WERI-Rb-1 (cell line): ENCODE measurements around the gene ACSS3.

Experiments
- DNase-seq: peaks from one replicate; pipeline ENCODE4 v3.0.0-alpha.2; 2020
- H3K27ac ChIP-seq: fragments of 250-450 bp; sonication (Bioruptor Pico); 2 replicates; pipeline ENCODE4 v1.5.1; 2020; ENCODE audit warnings: mild to moderate bottlenecking, moderate library complexity
- H3K27me3 ChIP-seq: fragments of 250-450 bp; sonication (Bioruptor Pico); 2 replicates; pipeline ENCODE4 v1.5.1; 2021; ENCODE audit warnings: mild to moderate bottlenecking, low read depth, moderate library complexity; ENCODE audit not compliant: insufficient read depth, severe bottlenecking
- H3K36me3 ChIP-seq: fragments of 250-450 bp; sonication (Bioruptor Pico); 2 replicates; pipeline ENCODE4 v1.5.1; 2020; ENCODE audit warnings: mild to moderate bottlenecking, moderate library complexity
- H3K4me3 ChIP-seq: 2 replicates; pipeline ENCODE4 v1.5.1; 2011; ENCODE audit warnings: low read depth, mild to moderate bottlenecking, control low read depth, low read length
- H3K9me3 ChIP-seq: fragments of 250-450 bp; sonication (Bioruptor Pico); 2 replicates; pipeline ENCODE4 v1.5.1; 2021; ENCODE audit warnings: mild to moderate bottlenecking, moderate library complexity; ENCODE audit not compliant: severe bottlenecking
- TF ChIP-seq, protein P1 (sequence below): IDR thresholded peaks from 2 replicates; pipeline ENCODE4 v1.5.1; 2011; ENCODE audit warnings: low read depth, mild to moderate bottlenecking, control low read depth, inconsistent platforms, low read length

ACSS3 gene

GRCh38 chr12:81081726-81082125 is 3.8 kb downstream of the ACSS3 start:
- Histone ChIP-seq H3K36me3 (no peaks in the 10 kb centered on the region), H3K9me3 (no peaks in the 10 kb centered on the region), H3K27ac (no peak overlapping the region), H3K4me3 (no peak overlapping the region), H3K27me3 (no peaks in the 10 kb centered on the region)
- DNase-seq: no peak
- TF ChIP-seq, protein P1, sequence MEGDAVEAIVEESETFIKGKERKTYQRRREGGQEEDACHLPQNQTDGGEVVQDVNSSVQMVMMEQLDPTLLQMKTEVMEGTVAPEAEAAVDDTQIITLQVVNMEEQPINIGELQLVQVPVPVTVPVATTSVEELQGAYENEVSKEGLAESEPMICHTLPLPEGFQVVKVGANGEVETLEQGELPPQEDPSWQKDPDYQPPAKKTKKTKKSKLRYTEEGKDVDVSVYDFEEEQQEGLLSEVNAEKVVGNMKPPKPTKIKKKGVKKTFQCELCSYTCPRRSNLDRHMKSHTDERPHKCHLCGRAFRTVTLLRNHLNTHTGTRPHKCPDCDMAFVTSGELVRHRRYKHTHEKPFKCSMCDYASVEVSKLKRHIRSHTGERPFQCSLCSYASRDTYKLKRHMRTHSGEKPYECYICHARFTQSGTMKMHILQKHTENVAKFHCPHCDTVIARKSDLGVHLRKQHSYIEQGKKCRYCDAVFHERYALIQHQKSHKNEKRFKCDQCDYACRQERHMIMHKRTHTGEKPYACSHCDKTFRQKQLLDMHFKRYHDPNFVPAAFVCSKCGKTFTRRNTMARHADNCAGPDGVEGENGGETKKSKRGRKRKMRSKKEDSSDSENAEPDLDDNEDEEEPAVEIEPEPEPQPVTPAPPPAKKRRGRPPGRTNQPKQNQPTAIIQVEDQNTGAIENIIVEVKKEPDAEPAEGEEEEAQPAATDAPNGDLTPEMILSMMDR: no peak

GRCh38 chr12:81083018-81083417 is 5.1 kb downstream of the ACSS3 start:
- Histone ChIP-seq H3K36me3 (no peaks in the 10 kb centered on the region), H3K27ac (no peak overlapping the region), H3K4me3 (no peak overlapping the region), H3K9me3 (no peaks in the 10 kb centered on the region), H3K27me3 (no peaks in the 10 kb centered on the region)
- no peak for DNase-seq
- TF ChIP-seq, protein P1: no peak

- Histone ChIP-seq H3K36me3 (no peaks in the 10 kb centered on the region), H3K27ac (no peak overlapping the region), H3K9me3 (no peaks in the 10 kb centered on the region), H3K4me3 (no peak overlapping the region), H3K27me3 (no peaks in the 10 kb centered on the region)
- TF ChIP-seq, protein P1: no peak
- DNase-seq: no peak
These were observed 6.1 kb downstream of the ACSS3 start for GRCh38 chr12:81083906-81084513.

- H3K27me3 ChIP-seq: no peaks in the 10 kb centered on the region
- no peaks in the 10 kb centered on the region for H3K9me3 ChIP-seq
- no peaks in the 10 kb centered on the region for H3K36me3 ChIP-seq
- no peak for DNase-seq
- H3K4me3 ChIP-seq: no peak overlapping the region
- TF ChIP-seq, protein P1: no peak
- no peak overlapping the region for H3K27ac ChIP-seq
These were observed 7.0 kb downstream of the ACSS3 start for GRCh38 chr12:81084811-81085350.

GRCh38 chr12:81085832-81086231 is 8.0 kb downstream of the ACSS3 start:
- Histone ChIP-seq H3K4me3 (no peak overlapping the region), H3K36me3 (no peaks in the 10 kb centered on the region), H3K27me3 (no peaks in the 10 kb centered on the region), H3K27ac (no peak overlapping the region), H3K9me3 (no peaks in the 10 kb centered on the region)
- DNase-seq: no peak
- TF ChIP-seq, protein P1: no peak

DNA sequence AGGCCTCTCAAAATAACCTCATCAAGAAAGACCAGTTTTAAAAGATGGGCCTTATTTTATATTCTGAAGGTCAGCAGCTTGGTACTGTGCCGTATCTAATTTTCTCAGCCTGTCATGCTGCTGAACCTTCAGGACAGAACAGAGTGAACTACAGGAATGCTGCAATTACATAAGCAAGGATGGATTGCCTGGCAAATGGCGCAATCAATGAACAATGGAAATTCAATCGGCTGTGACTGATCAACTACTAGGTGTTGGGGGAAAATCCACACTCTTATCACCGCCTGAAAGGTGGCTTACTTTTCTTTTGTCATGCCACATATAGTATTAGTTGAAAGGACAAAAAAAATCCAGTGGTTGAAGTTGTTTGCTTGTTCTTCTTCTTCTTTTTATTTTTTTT is 8.5 kb downstream of the ACSS3 start:
- DNase-seq: no peak
- Histone ChIP-seq H3K36me3 (no peaks in the 10 kb centered on the region), H3K9me3 (no peaks in the 10 kb centered on the region), H3K27me3 (no peaks in the 10 kb centered on the region), H3K4me3 (no peak overlapping the region), H3K27ac (no peak overlapping the region)
- TF ChIP-seq, protein P1: no peak
